Common myeloid progenitor, CD34-positive (primary cell): ENCODE measurements around the gene PLXNA3.
A peak's percentile ranks its signal among the peaks of the same experiment; 100 is the strongest.

Experiments
- CTCF ChIA-PET: fragments of 350-600 bp; sonication (Branson Sonifier 250); formaldehyde crosslinking; loops from one replicate; lab custom pipeline; 2021; ENCODE audit warnings: antibody characterized with exemption; lab: Charles Lee
- POLR2A ChIA-PET: fragments of 350-600 bp; sonication (Branson Sonifier 250); formaldehyde crosslinking; loops from one replicate; lab custom pipeline; 2021; ENCODE audit warnings: antibody characterized with exemption; lab: Charles Lee
- DNase-seq, 3 donors: peaks; one replicate each; pipeline versions ENCODE4 v3.0.0 to v3.0.0-alpha.2; 2013
- H3K27ac ChIP-seq, 2 experiments: 1 replicate in 1 of 2; 2 replicates in 1 of 2; pipeline ENCODE4 v1.7.0; 2013; ENCODE audit warnings: inconsistent platforms in 2 of 2, low read length in 2 of 2, mild to moderate bottlenecking in 2 of 2, low read depth in 1 of 2, moderate library complexity in 1 of 2; ENCODE audit not compliant: severe bottlenecking in 2 of 2, insufficient read depth in 1 of 2, poor library complexity in 1 of 2
- H3K27me3 ChIP-seq, 5 experiments: replicated peaks in 2 of 5; 1 replicate in 3 of 5; 2 replicates in 2 of 5; pipeline versions ENCODE4 v1.6.1 to v1.7.0; 2013; ENCODE audit warnings: low read length in 4 of 5, mild to moderate bottlenecking in 2 of 5, moderate library complexity in 2 of 5, inconsistent platforms in 1 of 5; ENCODE audit not compliant: insufficient read depth in 5 of 5, control insufficient read depth in 4 of 5
- H3K36me3 ChIP-seq, 4 experiments: 1 replicate in 2 of 4; 2 replicates in 2 of 4; pipeline versions ENCODE4 v1.6.1 to v1.7.0; 2013; ENCODE audit warnings: low read length in 3 of 4, control low read depth in 1 of 4, mild to moderate bottlenecking in 1 of 4; ENCODE audit not compliant: control insufficient read depth in 4 of 4, insufficient read depth in 4 of 4
- H3K4me1 ChIP-seq, 4 experiments: 1 replicate in 3 of 4; 2 replicates in 1 of 4; pipeline versions ENCODE4 v1.6.1 to v1.7.1; 2013; ENCODE audit warnings: low read length in 3 of 4, mild to moderate bottlenecking in 3 of 4, control low read depth in 1 of 4, inconsistent platforms in 1 of 4, moderate library complexity in 1 of 4; ENCODE audit not compliant: control insufficient read depth in 4 of 4, insufficient read depth in 4 of 4; ENCODE audit errors: control extremely low read depth in 1 of 4
- H3K4me3 ChIP-seq, 7 experiments: 1 replicate in 4 of 7; 2 replicates in 3 of 7; pipeline versions ENCODE4 v1.5.1 to v1.7.0; 2013; ENCODE audit warnings: mild to moderate bottlenecking in 7 of 7, low read length in 6 of 7, moderate library complexity in 6 of 7, inconsistent platforms in 2 of 7, low read depth in 2 of 7, control low read depth in 1 of 7; ENCODE audit not compliant: insufficient read depth in 4 of 7, control insufficient read depth in 1 of 7; ENCODE audit errors: extremely low read depth in 1 of 7
- H3K9me3 ChIP-seq, 5 experiments: 1 replicate in 4 of 5; 2 replicates in 1 of 5; pipeline versions ENCODE4 v1.6.1 to v1.7.1; 2013; ENCODE audit warnings: low read length in 4 of 5, mild to moderate bottlenecking in 2 of 5, inconsistent platforms in 1 of 5, low read depth in 1 of 5, moderate library complexity in 1 of 5; ENCODE audit not compliant: control insufficient read depth in 4 of 5, insufficient read depth in 2 of 5; ENCODE audit errors: control extremely low read depth in 1 of 5
- WGBS: methylation state at CpG from one replicate; pipeline ENCODE4 v1.1.5; 2013; ENCODE audit not compliant: insufficient coverage; 5-methylcytosine and 5-hydroxymethylcytosine counted together

The PLXNA3 gene

GRCh38 chrX:154476821-154477220 lies 18.7 kb downstream of the PLXNA3 start:
- CTCF ChIA-PET = interaction anchor here (0.8 to 2.9 kb wide), 3 partner anchors 9 to 104 kb away, joined by 3 to 7 read pairs (median 3); partner anchors contain the start of gene UBL4A

GRCh38 chrX:154477891-154478477 lies 19.9 kb downstream of the PLXNA3 start:
- CTCF ChIA-PET = interaction anchor here (1.4 to 2.9 kb wide), 2 partner anchors 7 to 9 kb away, joined by 3 to 7 read pairs; partner anchors contain the start of gene UBL4A
- WGBS = 75% methylated on average over 23 of the region's 24 CpGs

More at GRCh38 chrX:154476821-154477220, 18.7 kb downstream of the PLXNA3 start:
- no peak overlapping the region for H3K27ac ChIP-seq
- peaks cover 0 to 15% (median 9%) of the 10 kb centered on the region in 4 experiments for H3K4me1 ChIP-seq
- DNase-seq = no peak
- no peaks in the 10 kb centered on the region for H3K36me3 ChIP-seq
- POLR2A ChIA-PET = no interaction called here
- no peak overlapping the region for H3K4me3 ChIP-seq
- no peaks in the 10 kb centered on the region for H3K9me3 ChIP-seq
- no peaks in the 10 kb centered on the region for H3K27me3 ChIP-seq
- 85% methylated on average over 8 of the region's 8 CpGs for WGBS

GRCh38 chrX:154478728-154479622 lies 20.9 kb downstream of the PLXNA3 start, which contains the start of gene LAGE3:
Gene LAGE3, minus strand, starts transcription at chrX:154479281. Its CDS starts 366 bp downstream, at chrX:154478915.
- WGBS = 37% methylated on average over 77 of the region's 85 CpGs

More at GRCh38 chrX:154477891-154478477, 19.9 kb downstream of the PLXNA3 start:
- DNase-seq = no peak
- POLR2A ChIA-PET = interaction anchor here (1.0 kb wide), 1 partner anchor 12 kb away, joined by 8 read pairs; the partner anchor contains the start of gene SLC10A3
- Histone ChIP-seq H3K4me3 (peak overlapping the region in 6 of 7 experiments; percentile 54 to 80 (median 65)), H3K27ac (peak overlapping the region in 1 of 2 experiments; percentile 49), H3K27me3 (no peaks in the 10 kb centered on the region), H3K4me1 (peaks cover 0 to 15% (median 9%) of the 10 kb centered on the region in 4 experiments), H3K36me3 (no peaks in the 10 kb centered on the region), H3K9me3 (no peaks in the 10 kb centered on the region)

GRCh38 chrX:154481195-154481594 lies 23.1 kb downstream of the PLXNA3 start:
- no peak overlapping the region for H3K4me3 ChIP-seq
- H3K27me3 ChIP-seq = peaks cover 0 to 4% (median 0%) of the 10 kb centered on the region in 5 experiments
- WGBS = 89% methylated on average over 2 of the region's 5 CpGs
- H3K36me3 ChIP-seq = peaks cover 0 to 19% (median 5%) of the 10 kb centered on the region in 4 experiments
- DNase-seq = no peak
- H3K4me1 ChIP-seq = peaks cover 0 to 35% (median 24%) of the 10 kb centered on the region in 4 experiments
- H3K27ac ChIP-seq = no peak overlapping the region
- no peaks in the 10 kb centered on the region for H3K9me3 ChIP-seq
- CTCF ChIA-PET = no interaction called here
- POLR2A ChIA-PET = interaction anchor here (1.2 kb wide), 1 partner anchor 9 kb away, joined by 12 read pairs; the partner anchor contains the start of gene SLC10A3

More at GRCh38 chrX:154478728-154479622, 20.9 kb downstream of the PLXNA3 start, which contains the start of gene LAGE3:
- peak within 1 kb of the TSS; percentile 45 to 80 (median 63) for H3K4me3 ChIP-seq
- peak; percentile 83 to 91 (median 91) for DNase-seq
- no peaks in the 10 kb centered on the region for H3K9me3 ChIP-seq
- peaks cover 0 to 15% (median 9%) of the 10 kb centered on the region in 4 experiments for H3K4me1 ChIP-seq
- H3K36me3 ChIP-seq = peaks cover 0 to 6% (median 0%) of the 10 kb centered on the region in 4 experiments
- ChIA-PET POLR2A (interaction anchor here (1.0 kb wide), 2 partner anchors 11 to 70 kb away, joined by 3 to 8 read pairs; partner anchors contain the start of genes DNASE1L1 and SLC10A3), CTCF (no interaction called here)
- no peaks in the 10 kb centered on the region for H3K27me3 ChIP-seq
- peak within 1 kb of the TSS in 1 of 2 experiments; percentile 73 for H3K27ac ChIP-seq

- 87% methylated on average over 12 of the region's 14 CpGs for WGBS
- H3K4me3 ChIP-seq = no peak overlapping the region
- CTCF ChIA-PET = interaction anchor here (0.8 kb wide), 1 partner anchor 41 kb away, joined by 3 read pairs; no protein-coding TSS in a partner anchor
- peaks cover 0 to 19% (median 5%) of the 10 kb centered on the region in 4 experiments for H3K36me3 ChIP-seq
- H3K27me3 ChIP-seq = peaks cover 0 to 4% (median 0%) of the 10 kb centered on the region in 5 experiments
- POLR2A ChIA-PET = no interaction called here
- DNase-seq = no peak
- peaks cover 0 to 3% (median 0%) of the 10 kb centered on the region in 5 experiments for H3K9me3 ChIP-seq
- H3K4me1 ChIP-seq = peaks cover 0 to 37% (median 27%) of the 10 kb centered on the region in 4 experiments
- no peak overlapping the region for H3K27ac ChIP-seq
Measured at GRCh38 chrX:154481911-154482601, 24.0 kb downstream of the PLXNA3 start.

- peaks cover 0 to 19% (median 7%) of the 10 kb centered on the region in 4 experiments for H3K36me3 ChIP-seq
- no peak overlapping the region for H3K27ac ChIP-seq
- 84% methylated on average over 6 of the region's 7 CpGs for WGBS
- POLR2A ChIA-PET = no interaction called here
- peaks cover 0 to 43% (median 30%) of the 10 kb centered on the region in 4 experiments for H3K4me1 ChIP-seq
- CTCF ChIA-PET = no interaction called here
- H3K9me3 ChIP-seq = peaks cover 0 to 3% (median 0%) of the 10 kb centered on the region in 5 experiments
- DNase-seq = no peak
- H3K4me3 ChIP-seq = no peak overlapping the region
- H3K27me3 ChIP-seq = peaks cover 0 to 4% (median 0%) of the 10 kb centered on the region in 5 experiments
Measured at GRCh38 chrX:154482786-154483185, 24.7 kb downstream of the PLXNA3 start.
